Tibial nerve (tissue), 4 donors: ENCODE results near the gene CPA1.

Experiments
- CTCF ChIP-seq, 5 experiments: fragments of 200-600 bp in 3 of 5; fragments of 450-650 bp in 2 of 5; sonication (generic) in 3 of 5; IDR thresholded peaks; one replicate each; pipeline ENCODE4 v1.5.1; 2016 to 2019; ENCODE audit warnings: antibody characterized with exemption in 5 of 5, mild to moderate bottlenecking in 3 of 5, moderate library complexity in 2 of 5
- EP300 ChIP-seq, 2 donors: sonication (generic); formaldehyde crosslinking; IDR thresholded peaks; one replicate each; pipeline ENCODE4 v1.6.1; 2017; ENCODE audit warnings: antibody characterized with exemption in 2 of 2, mild to moderate bottlenecking in 1 of 2
- POLR2A ChIP-seq, 2 donors: fragments of 450-650 bp; IDR thresholded peaks; one replicate each; pipeline ENCODE4 v1.6.1; 2017; ENCODE audit warnings: antibody characterized with exemption in 2 of 2, mild to moderate bottlenecking in 2 of 2, moderate library complexity in 2 of 2

GRCh38 chr7:130350945-130351790, 29.1 kb upstream of the CPA1 start:
- TF ChIP-seq CTCF (IDR thresholded peaks at IDR 0.05) (no peak), EP300 (IDR thresholded peaks at IDR 0.05) (no peak), POLR2A (IDR thresholded peaks at IDR 0.05) (no peak)
